HG02884 (cell line): ENCODE data around the gene VWA8.
"Not testable (repeated sequence)": the region's sequence is repeated elsewhere in the genome, so short reads cannot be mapped to it uniquely, and the experiment has no call there.

Experiments used
- ATAC-seq: cut with Tn5 transposase; IDR thresholded peaks from one replicate; pipeline ENCODE4 v1.9.1; 2021; ENCODE audit warnings: mild to moderate bottlenecking, moderate library complexity; ENCODE audit not compliant: unreplicated experiment

The VWA8 gene

DNA sequence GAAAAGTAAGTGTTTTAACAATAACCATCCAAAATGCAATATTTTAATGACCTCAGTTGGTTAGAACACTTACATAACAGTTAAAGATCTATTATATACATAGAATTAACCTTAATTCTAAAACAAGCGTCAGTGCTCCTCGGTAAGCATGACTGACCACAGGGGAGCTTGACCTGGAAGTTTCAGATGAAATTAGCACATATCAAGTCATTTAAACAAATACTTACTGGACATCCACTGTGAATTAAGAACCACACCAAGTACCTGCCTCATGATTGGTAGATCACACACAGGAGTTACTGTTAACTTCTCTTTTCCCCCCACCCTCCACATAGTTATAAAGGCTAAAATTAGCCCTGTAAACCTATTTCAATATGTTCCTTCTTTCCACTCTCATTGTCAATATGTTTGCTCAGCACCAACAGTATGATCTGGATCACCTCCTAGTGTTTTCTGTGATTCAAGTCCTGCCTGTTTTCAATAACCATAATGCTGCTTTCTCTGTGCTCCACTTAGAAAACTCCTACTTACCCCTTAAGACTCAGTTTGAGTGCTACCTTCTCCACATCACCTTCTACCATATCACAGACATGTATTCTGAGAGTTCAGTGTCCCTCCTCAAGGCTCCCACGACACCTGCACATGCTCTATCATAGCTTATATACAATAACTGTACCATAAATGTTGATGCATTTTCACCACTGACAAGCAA, 209.0 kb downstream of the VWA8 start:
- no peak for ATAC-seq

GRCh38 chr13:41751277-41751676, 209.6 kb downstream of the VWA8 start:
- no peak for ATAC-seq

DNA sequence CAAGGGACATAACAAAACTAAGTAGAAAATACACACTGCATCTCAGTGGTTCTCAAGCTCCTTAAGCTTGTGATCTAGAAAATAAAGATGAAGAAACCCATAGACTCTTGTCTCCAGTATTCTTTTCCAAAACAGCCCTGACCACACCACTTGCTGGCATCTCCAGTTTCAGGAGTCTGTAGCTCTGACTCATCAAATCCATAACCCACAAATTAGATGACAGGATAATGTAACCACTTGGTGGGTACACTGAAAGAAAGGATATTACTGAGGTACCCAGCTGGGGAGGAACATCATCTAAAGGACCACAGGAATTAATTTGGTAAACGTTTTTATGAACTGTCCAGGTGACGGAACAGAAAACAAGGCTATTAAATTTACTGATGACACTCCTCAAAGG, 214.7 kb downstream of the VWA8 start:
- no peak for ATAC-seq

DNA sequence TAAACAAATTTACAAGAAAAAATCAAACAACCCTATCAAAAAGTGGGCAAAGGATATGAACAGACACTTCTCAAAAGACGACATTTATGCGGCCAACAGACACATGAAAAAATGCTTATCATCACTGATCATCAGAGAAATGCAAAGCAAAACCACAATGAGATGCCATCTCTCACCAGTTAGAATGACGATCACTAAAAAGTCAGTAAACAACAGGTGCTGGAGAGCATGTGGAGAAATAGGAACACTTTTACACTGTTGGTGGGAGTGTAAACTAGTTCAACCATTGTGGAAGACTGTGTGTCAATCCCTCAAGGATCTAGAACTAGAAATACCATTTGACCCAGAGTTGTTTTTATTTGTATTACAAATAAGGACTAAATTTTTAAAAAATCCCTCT, 215.4 kb downstream of the VWA8 start:
- not testable (repeated sequence) for ATAC-seq

GRCh38 chr13:41742917-41743552, 217.9 kb downstream of the VWA8 start:
- no peak for ATAC-seq

GRCh38 chr13:41740479-41740878, 220.4 kb downstream of the VWA8 start:
- no peak for ATAC-seq

GRCh38 chr13:41722684-41723535, 238.0 kb downstream of the VWA8 start:
- no peak for ATAC-seq

DNA sequence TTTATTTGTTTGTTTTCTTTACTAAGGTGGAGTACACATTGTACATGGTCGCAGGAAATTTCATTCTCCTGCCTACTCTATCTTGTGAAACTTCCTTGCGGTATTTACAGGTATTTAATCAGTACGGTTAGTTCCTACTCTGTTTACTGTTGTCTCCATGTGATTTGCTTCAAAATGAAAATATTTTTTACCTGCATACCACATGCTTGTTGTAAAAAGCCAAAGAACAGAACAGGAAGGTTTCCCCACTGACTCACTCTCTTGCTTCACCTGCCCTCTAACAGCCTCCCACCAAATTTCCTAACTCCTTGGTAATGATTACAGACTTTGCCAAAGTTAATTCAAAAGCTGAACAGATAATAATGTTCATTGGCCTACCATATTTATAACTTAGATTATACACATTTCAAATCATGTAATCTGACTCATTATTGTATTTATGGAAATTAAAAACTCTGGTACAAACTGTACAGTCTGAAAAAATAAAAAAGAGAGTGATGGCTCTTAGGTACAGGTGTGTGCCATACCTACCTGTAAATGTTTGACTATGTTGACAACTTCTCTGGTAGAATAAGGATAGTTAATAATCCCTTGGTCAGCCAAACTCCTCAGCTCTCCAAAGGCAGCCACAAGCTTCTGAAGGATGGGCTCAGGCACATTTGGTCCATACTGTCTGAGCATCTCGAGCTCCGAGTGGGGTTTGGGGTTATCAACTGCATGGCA, 239.9 kb downstream of the VWA8 start:
- ATAC-seq, result no peak

- ATAC-seq, result no peak
Observed at GRCh38 chr13:41716236-41716635, 244.7 kb downstream of the VWA8 start.

- ATAC-seq, result no peak
Observed at GRCh38 chr13:41713405-41713804, 247.5 kb downstream of the VWA8 start.

DNA sequence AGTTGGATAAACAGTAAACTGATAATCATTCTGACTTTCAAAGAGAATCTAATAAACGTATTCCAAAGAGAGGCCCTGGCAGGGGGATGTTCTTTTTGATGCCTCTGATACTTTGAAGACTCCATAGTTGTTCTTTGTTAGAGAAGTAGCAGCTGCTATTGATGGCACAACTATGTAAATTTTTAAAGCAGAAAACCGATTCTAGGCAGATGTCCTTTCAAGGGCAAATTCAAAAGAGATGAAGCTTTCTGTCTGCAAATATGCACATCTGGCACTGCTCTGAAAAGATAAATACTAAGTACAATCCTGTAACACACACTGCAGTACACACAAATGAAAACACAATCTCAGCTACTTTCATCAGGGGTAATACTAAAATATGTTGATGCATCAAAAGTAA, 250.1 kb downstream of the VWA8 start:
- ATAC-seq, result no peak

DNA sequence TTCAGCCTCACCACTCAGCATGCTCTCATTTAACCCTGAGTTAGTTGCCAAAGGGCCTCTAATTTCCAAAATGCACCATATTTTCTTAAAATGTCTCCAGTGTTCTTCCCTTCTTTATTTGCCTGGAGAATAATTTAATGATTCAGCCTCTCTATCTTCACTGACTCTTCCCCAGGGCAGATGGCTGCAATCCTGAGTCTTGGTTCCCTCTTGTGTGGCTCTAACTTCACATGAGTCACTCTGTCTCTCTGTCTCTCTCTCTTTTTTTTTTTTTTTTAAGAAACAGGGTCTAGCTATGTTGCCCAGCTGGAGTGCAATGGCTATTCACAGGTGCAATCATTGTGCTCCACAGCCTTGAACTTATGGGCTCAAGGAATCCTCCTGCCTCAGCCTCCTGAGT, 251.4 kb downstream of the VWA8 start:
- no peak for ATAC-seq

DNA sequence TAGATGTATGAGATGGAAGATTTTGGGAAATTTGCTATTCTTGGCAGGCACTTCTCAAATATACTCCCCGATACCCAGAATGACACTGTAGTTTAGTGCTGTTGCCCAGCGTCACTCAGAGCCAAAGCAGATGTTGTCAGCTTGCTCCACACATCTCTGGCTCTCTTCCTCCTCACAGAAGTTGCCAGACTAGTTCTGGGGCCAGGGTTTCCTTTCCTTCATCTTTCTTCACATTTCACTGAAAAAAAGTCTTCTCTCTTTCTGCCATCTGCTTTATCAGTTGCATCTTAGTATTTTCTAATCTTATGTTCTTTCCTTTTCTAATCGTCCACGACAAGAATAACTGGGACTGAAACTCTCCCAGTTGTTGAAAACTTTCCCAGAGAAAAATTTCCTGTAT, 252.2 kb downstream of the VWA8 start:
- no peak for ATAC-seq

GRCh38 chr13:41707194-41707821, 253.6 kb downstream of the VWA8 start:
- ATAC-seq, result no peak

DNA sequence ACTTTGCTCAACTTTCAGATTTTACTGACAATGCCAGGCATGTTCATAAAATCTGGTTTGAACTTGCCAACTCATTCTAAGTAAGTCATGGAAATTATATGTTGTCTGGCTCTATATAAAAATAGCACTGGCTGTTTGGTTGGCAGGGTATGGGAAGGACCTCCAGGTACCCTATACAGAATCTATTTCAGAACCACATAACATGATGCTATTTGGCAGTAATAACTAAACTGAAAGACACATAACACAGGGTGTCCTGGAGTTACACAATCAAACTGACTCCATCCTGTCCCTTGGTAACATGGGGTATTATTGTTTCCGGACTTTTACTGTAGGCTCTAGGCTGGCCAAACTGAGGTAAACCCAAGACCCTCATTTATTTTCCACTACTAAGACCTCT, 254.8 kb downstream of the VWA8 start:
- no peak for ATAC-seq

DNA sequence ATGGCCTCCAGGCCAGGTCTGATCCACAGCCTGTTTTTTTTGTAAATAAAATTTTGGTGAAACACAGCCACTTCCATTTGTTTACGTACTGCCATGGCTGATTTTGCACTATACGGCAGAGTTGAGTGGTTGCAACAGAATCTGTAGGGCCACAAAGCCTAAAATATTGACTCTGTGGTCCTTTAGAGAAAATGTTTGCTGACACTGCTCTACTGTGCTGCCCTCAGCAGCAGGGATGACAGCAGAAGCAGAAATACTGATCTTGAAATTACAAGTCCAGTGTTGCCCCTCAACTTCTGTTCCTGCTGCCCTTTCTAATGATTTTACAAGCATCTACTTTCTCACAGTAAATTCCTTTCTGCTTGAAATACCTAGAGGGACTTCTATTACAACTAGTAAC, 258.4 kb downstream of the VWA8 start:
- no peak for ATAC-seq

DNA sequence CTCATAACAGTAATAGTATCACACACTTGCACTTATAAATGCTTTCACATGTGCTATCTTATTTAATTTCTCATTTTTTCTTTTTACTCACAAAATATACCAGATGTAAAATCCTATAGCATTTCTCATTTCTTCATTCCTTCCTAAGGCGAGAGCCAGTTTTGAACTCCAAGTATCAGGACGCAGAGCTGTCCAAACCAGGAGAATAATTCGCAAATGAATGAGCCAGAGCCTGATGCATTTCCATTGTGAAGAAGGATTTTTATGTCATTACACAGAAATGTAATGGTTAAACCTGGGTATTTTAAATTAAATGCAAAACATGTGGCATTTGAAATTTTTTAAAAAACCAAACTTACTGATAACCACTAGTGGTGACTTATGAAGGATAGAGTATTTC, 259.2 kb downstream of the VWA8 start:
- no peak for ATAC-seq

GRCh38 chr13:41700790-41701310, 260.1 kb downstream of the VWA8 start:
- ATAC-seq, result no peak

- no peak for ATAC-seq
Observed at GRCh38 chr13:41699759-41700158, 261.1 kb downstream of the VWA8 start.

DNA sequence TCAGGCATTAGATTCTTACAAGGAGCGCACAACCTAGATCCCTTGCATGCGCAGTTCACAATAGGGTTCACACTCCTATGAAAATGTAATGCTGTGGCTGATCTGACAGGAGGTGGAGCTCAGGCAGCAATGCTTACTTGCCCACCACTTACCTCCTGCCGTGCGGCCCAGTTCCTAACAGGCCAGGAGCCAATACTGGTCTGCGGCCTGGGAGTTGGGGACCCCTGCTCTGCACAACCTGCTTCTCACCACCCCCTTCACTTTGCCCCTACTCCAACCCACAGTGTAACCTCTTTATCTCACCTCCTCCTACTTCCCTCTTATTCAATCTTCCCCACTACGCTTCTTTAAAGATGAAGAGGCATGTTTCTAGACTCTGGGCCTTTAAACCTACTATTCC, 263.3 kb downstream of the VWA8 start:
- ATAC-seq, result no peak
